Ishikawa (cell line): Measurements from ENCODE around the gene USP20.

Source experiments
- CEBPB ChIP-seq: IDR thresholded peaks from 2 replicates; pipeline ENCODE4 v1.6.1; 2012
- CREB1 ChIP-seq: IDR thresholded peaks from 2 replicates; pipeline ENCODE4 v1.6.1; 2012; ENCODE audit warnings: low read depth
- EGR1 ChIP-seq: IDR thresholded peaks from 2 replicates; pipeline ENCODE4 v1.6.1; 2012
- EP300 ChIP-seq: IDR thresholded peaks from 2 replicates; pipeline ENCODE4 v1.6.1; 2012; ENCODE audit warnings: borderline replicate concordance
- FOXM1 ChIP-seq: IDR thresholded peaks from 2 replicates; pipeline ENCODE4 v1.6.1; 2012; ENCODE audit warnings: low read depth, borderline replicate concordance
- MAX ChIP-seq: IDR thresholded peaks from 2 replicates; pipeline ENCODE4 v1.6.1; 2012
- NFIC ChIP-seq: IDR thresholded peaks from 2 replicates; pipeline ENCODE4 v1.6.1; 2012
- RAD21 ChIP-seq: IDR thresholded peaks from 2 replicates; pipeline ENCODE4 v1.6.1; 2012; ENCODE audit warnings: low read depth
- REST ChIP-seq: IDR thresholded peaks from 2 replicates; pipeline ENCODE4 v1.6.1; 2012; ENCODE audit warnings: low read depth, mild to moderate bottlenecking
- TAF1 ChIP-seq: IDR thresholded peaks from 2 replicates; pipeline ENCODE4 v1.6.1; 2012; ENCODE audit warnings: low read depth, mild to moderate bottlenecking
- TCF12 ChIP-seq: IDR thresholded peaks from 2 replicates; pipeline ENCODE4 v1.6.1; 2012; ENCODE audit warnings: low read depth
- TEAD4 ChIP-seq: IDR thresholded peaks from 2 replicates; pipeline ENCODE4 v1.6.1; 2012
- USF1 ChIP-seq: IDR thresholded peaks from 2 replicates; pipeline ENCODE4 v1.6.1; 2012
- YY1 ChIP-seq: IDR thresholded peaks from 2 replicates; pipeline ENCODE4 v1.6.1; 2012; ENCODE audit warnings: low read depth
- ZBTB7A ChIP-seq: IDR thresholded peaks from 2 replicates; pipeline ENCODE4 v1.6.1; 2012; ENCODE audit warnings: low read depth

USP20 gene

GRCh38 chr9:129869585-129870501 is 34.6 kb downstream of the USP20 start:
- no peak for TF ChIP-seq NFIC
- TF ChIP-seq YY1: no peak
- no peak for TF ChIP-seq TEAD4
- TF ChIP-seq RAD21: no peak
- no peak for TF ChIP-seq TCF12
- no peak for TF ChIP-seq ZBTB7A
- no peak for TF ChIP-seq CEBPB
- no peak for TF ChIP-seq FOXM1
- no peak for TF ChIP-seq MAX
- TF ChIP-seq TAF1: no peak
- TF ChIP-seq EP300: no peak
- no peak for TF ChIP-seq EGR1
- no peak for TF ChIP-seq USF1
- TF ChIP-seq CREB1: no peak
- TF ChIP-seq REST: no peak

GRCh38 chr9:129871046-129871445 is 35.8 kb downstream of the USP20 start:
- TF ChIP-seq CREB1 (no peak), NFIC (no peak), FOXM1 (no peak), CEBPB (no peak), TCF12 (no peak), RAD21 (no peak), ZBTB7A (no peak), MAX (no peak), USF1 (no peak), YY1 (no peak), REST (no peak), TAF1 (no peak), TEAD4 (no peak), EP300 (no peak), EGR1 (no peak)

- TF ChIP-seq CEBPB (no peak), EP300 (no peak), USF1 (no peak), YY1 (no peak), ZBTB7A (no peak), MAX (no peak), TAF1 (no peak)
Observed at GRCh38 chr9:129873563-129874190, 38.4 kb downstream of the USP20 start.

- TF ChIP-seq YY1 (no peak), TAF1 (no peak)
Observed at GRCh38 chr9:129874261-129875101, 39.2 kb downstream of the USP20 start.

GRCh38 chr9:129875181-129875611 is 39.9 kb downstream of the USP20 start:
- TF ChIP-seq REST: no peak
- TF ChIP-seq YY1: no peak
- TF ChIP-seq TCF12: no peak
- no peak for TF ChIP-seq ZBTB7A
- no peak for TF ChIP-seq TAF1
- no peak for TF ChIP-seq EGR1
- TF ChIP-seq CREB1: no peak
- TF ChIP-seq EP300: no peak
